HG03103 (cell line): ENCODE data around the gene SBNO2.

Experiments
- ATAC-seq: cut with Tn5 transposase; IDR thresholded peaks from one replicate; pipeline ENCODE4 v1.9.1; 2021; ENCODE audit warnings: low read depth; ENCODE audit not compliant: unreplicated experiment

SBNO2 gene

DNA sequence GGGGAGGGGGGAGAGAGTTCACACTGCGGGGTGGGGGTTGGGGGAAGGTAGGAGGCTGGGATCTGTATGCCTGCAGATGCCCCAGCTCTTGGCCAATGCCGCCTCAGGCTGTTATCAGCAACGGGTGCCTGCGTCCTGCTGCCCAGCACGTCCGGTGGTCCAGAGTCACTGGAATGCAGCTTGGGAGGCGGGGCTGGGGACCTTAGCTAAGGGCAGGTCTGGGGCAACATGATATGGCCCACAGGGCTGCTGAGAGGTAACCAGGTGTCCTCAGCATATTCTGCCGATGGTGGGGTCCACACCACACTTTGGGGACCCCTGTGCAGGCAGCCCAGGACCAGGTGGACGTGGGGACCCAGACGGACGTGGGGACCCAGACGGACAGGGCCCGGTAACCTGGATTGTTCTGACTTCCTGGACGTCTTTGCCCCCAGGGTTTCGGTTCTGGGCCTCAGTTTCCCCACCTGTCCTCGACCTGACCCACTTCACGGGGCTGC, 107.8 kb downstream of the SBNO2 start:
- no peak for ATAC-seq

DNA sequence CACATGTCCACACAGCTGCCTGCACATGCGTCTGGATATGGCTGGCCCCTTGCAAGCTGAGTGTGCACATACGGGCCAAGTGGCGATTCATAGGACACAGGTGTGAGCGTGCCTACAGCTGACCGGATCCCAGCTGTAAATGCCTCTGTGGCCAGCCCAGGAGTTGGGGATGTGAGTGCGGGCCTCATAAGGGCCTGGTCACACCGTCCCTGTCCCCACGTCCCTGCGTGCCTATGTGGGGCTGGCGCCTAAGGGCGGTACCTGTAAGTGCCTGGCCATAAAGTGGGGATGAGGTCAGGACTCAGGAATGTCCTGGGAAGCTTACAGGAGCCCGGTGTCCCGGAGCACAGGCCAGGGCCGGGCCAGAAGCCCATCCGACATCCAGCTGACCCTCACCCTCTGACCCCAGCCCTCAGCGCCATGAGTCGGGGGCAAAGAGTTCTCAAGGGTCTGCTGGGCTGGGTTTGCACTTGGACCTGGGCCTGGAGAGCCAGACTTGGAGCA, 108.4 kb downstream of the SBNO2 start:
- no peak for ATAC-seq

DNA sequence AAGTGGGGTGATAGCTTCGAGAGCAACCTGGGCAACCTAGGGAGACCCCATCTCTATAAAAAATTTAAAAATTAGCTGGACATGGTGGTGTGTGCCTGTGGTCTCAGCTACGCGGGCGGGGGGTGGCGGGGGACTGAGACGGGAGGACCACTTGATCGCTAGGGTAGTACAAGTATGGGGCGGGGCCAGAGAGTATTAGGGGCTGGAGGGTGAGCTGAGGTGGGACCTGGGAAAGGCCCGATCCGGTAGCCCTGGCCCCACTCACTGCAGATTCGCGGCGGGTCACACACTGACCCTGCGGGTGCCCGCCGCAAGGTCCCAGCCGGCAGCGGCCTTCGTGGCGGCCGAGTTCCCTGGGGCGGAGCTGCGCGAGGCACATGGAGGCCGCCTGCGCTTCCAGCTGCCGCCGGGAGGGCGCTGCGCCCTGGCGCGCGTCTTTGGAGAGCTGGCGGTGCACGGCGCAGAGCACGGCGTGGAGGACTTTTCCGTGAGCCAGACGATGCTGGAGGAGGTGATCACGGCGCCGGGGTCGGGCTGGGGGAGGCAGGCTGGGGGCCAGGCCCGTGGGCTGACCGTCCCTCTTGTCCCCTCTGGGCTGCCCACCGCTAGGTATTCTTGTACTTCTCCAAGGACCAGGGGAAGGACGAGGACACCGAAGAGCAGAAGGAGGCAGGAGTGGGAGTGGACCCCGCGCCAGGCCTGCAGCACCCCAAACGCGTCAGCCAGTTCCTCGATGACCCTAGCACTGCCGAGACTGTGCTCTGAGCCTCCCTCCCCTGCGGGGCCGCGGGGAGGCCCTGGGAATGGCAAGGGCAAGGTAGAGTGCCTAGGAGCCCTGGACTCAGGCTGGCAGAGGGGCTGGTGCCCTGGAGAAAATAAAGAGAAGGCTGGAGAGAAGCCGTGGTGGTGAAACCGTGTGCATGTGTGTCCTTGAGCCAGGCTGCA, 109.1 kb downstream of the SBNO2 start:
- ATAC-seq = no peak

DNA sequence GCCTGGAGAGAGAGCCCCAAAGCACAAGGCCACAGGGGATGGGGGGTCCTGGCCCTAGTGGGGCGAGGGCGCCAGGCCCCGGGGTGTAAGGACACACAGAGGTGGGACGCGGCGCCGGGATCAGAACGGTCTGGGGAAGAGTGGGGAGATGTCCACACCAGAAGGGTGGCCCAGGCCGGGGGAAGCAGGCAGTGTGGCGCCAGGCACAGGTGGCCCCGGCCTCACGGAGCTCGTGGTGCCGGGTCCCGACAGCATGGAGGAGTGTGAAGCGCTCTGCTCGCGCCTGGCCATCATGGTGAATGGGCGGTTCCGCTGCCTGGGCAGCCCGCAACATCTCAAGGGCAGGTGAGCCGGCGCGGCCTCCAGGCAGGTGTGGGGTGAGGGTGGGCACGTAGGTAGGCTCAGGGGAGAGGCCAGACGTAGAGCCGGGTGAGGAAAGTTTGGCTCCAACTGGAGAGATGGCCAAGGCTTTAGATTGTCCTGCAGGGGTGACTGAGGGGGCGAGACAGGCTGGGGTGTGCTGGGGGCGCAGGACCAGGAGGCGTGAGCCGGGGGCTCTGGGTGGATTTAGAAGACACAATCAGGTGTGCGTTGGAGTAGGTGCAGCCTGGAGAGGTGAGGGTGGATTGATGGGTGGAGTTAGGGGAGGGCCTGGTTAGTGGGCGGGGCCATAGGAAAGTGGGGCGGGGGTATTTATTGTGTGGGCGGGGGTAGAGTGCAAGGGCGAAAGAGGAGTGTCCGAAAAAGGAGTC, 110.0 kb downstream of the SBNO2 start:
- no peak for ATAC-seq

DNA sequence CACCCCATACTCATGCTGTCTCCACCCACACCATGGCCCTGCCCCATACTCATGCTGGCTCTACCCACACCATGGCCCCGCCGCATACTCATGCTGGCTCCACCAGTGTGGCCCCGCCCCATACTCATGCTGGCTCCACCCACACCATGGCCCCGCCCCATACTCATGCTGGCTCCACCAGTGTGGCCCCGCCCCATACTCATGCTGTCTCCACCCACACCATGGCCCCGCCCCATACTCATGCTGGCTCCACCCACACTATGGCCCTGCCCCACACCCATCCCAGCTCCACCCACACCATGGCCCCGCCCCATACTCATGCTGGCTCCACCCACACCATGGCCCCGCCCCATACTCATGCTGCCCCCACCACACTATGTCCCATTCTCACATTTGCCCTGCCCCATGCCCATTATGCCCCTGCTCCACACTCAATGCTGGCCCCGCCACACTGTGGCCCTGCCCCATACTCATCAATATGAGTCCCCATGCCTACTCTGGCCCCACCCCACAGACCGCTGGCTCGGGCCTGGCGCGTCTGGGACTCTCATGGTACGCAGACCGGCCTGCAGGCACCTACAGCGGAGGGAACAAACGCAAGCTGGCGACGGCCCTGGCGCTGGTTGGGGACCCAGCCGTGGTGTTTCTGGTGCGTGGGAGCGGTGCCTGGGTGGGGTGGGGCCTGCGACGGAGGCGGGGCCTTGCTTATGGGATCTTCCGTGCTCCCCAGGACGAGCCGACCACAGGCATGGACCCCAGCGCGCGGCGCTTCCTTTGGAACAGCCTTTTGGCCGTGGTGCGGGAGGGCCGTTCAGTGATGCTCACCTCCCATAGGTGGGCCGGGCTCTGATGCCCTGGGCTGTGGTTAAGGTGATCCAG, 110.8 kb downstream of the SBNO2 start:
- no peak for ATAC-seq

DNA sequence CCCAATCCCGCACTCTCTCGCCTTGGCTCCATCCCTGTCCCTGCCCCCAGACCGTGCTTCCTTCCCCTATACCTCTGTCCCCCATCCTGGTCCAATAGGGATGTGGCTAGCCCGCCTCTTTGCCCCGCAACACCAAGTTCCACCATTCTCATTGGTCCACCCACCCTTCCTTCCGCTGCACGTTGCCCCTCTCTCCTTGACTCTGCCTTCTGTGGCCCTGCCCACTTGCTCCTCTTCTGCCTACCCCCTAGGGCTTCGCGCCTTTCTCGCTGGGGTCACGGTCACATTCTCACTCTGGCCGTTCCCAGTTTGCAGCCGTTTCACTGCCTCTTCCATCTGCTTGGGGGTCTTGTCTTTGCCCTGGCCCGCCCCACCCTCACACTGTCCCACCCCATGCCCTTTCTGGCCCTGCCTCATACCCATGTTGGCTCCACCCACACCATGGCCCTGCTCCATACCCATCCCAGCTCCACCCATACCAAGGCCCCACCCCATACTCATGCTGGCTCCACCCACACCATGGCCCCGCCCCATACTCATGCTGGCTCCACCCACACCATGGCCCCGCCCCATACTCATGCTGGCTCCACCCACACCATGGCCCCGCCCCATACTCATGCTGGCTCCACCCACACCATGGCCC, 111.6 kb downstream of the SBNO2 start:
- no peak for ATAC-seq

DNA sequence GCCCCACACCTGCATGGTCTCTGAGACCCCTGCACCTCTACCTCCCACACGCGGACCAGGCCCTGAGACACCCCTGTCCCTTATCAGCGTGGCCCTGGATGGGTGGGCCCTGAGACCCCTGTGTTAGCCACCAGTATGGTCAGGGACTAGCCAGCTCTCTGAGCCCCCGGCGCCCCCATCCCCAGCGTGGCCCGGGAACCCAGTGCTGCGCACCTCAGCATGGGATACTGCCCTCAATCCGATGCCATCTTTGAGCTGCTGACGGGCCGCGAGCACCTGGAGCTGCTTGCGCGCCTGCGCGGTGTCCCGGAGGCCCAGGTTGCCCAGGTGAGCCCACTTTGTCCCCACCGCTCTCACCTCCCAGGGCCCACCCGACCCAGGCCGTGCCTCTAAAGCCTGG, 112.1 kb downstream of the SBNO2 start:
- ATAC-seq = no peak

DNA sequence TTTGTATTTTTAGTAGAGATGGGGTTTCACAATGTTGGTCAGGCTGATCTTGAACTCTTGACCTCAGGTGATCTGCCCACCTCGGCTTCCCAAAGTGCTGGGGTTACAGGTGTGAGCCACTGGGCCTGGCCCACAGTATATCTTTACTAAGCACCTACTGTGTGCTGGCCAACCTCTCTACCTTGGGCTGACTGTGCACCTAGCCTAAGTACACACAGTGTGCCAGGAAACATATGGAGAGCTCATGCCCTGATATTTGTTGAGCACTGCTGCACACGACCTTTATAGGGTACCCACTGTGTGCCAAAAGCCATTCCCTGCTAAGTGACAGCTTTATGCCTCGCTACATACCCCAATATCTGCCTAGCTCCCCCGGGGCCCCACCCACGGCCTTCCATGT, 113.4 kb downstream of the SBNO2 start:
- no peak for ATAC-seq

DNA sequence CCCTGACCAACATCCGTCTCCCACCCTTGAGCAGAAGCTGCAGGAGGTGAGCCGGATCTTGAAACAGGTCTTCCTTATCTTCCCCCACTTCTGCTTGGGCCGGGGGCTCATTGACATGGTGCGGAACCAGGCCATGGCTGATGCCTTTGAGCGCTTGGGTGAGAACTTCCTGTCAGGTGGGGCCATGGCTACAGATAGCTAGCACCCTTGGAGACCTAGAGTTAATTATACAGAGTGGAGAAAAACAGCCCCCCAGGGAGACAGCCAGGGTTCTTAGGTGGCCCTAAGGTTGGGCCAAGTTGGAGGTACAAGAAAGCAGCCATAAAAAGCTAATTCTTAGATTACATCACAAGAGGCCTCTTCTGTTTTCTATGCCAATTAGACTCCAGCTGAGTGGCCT, 116.0 kb downstream of the SBNO2 start:
- no peak for ATAC-seq
